GM12801 (cell line): Measurements from ENCODE around the gene FOXP1.

Experiments used
- TF ChIP-seq, protein P1 (sequence below): IDR thresholded peaks from one replicate; pipeline ENCODE4 v1.5.1; 2011; ENCODE audit warnings: control low read depth; ENCODE audit not compliant: insufficient read length; ENCODE audit errors: extremely low read depth

FOXP1 gene

DNA sequence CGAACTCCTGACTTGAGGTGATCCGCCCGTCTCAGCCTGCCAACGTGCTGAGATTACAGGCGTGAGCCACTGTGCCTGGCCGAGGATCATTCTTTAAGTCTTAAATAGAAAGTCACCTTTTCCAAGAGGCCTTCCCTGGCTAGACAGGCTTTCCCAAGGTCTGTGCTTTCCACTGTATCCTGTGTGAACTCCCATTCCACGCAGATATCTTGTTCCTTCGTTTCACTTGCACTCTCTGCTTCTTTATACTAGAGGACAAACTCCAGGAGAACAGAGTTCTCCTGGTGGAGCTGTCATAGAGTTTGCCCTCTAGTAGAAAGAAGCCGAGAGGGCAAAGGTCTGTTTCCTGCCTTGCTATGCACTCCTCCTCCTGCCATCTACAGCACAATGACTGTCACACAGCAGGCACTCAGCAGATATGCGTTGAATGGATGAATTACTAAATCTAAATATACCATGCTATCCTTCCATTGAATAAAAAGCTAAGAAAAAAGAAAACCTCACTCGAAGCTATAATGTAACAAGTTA is 211.2 kb downstream of the FOXP1 start:
- TF ChIP-seq, protein P1, sequence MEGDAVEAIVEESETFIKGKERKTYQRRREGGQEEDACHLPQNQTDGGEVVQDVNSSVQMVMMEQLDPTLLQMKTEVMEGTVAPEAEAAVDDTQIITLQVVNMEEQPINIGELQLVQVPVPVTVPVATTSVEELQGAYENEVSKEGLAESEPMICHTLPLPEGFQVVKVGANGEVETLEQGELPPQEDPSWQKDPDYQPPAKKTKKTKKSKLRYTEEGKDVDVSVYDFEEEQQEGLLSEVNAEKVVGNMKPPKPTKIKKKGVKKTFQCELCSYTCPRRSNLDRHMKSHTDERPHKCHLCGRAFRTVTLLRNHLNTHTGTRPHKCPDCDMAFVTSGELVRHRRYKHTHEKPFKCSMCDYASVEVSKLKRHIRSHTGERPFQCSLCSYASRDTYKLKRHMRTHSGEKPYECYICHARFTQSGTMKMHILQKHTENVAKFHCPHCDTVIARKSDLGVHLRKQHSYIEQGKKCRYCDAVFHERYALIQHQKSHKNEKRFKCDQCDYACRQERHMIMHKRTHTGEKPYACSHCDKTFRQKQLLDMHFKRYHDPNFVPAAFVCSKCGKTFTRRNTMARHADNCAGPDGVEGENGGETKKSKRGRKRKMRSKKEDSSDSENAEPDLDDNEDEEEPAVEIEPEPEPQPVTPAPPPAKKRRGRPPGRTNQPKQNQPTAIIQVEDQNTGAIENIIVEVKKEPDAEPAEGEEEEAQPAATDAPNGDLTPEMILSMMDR = no peak

DNA sequence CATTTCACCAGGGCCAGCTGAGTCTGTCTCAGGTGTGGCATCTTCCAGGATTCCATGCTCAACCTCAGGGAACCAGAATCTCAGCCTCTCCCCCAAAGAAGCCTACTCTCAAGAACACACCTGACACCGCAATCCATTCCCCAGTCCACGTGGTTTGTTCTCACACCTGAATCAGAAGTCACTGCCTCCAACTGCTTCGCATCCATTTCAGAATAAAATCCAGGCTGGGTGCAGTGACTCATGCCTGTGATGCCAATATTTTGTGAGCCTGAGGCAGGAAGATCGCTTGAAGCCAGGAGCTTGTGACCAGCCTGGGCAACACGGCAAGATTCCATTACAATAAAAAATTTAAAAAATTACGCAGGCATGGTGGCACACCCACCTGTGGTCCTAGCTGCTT is 212.2 kb downstream of the FOXP1 start:
- TF ChIP-seq, protein P1 = no peak

DNA sequence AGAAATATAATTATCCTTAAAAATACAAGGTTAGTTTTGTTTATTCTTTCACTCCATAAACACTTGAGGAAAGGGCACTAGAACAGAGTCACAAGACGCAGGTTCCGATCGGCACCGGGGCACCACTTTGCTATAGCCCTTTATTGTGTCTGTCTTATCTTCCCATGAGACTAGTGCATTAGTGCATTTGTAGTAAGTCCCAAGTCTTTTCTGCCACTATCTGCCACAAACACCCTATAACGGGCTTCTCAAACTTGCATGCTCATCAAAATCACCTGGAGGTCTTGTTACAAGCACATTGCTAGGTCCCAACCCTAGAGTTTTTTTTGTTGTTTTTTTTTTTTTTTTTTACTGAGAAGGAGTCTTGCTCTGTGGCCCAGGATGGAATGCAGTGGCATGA is 213.1 kb downstream of the FOXP1 start:
- TF ChIP-seq, protein P1 = no peak

DNA sequence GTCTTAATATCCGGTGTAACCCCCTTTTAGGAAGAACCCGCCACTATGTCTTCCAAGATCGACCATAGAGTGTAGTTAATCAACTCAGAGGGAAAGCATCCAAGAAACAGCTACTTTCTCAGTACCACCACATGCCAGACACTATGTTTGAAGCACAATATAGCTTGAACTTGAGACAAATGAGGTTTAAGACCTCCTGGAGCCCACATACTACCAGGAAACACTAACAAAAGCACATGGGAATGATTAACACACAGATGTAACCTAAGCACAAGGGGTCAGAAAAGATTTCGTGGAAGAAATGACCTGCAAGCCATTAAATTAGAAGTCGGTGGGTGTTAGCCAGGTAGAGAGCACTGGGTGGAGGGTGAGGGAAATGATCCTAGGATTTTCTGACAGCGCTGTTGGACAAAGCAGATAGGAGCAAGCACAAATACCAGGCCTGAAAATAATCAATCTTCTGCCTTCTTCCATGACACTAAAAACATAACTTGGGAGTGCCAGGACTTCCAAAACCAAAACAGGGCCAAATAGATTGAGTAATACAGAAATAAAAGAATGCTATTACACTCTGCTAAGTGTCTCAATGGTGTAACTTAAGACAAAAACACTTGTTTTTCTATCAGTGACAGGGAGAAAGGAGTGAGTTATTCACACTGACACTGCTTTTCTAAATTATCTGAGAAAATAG is 213.7 kb downstream of the FOXP1 start:
- TF ChIP-seq, protein P1 = no peak

DNA sequence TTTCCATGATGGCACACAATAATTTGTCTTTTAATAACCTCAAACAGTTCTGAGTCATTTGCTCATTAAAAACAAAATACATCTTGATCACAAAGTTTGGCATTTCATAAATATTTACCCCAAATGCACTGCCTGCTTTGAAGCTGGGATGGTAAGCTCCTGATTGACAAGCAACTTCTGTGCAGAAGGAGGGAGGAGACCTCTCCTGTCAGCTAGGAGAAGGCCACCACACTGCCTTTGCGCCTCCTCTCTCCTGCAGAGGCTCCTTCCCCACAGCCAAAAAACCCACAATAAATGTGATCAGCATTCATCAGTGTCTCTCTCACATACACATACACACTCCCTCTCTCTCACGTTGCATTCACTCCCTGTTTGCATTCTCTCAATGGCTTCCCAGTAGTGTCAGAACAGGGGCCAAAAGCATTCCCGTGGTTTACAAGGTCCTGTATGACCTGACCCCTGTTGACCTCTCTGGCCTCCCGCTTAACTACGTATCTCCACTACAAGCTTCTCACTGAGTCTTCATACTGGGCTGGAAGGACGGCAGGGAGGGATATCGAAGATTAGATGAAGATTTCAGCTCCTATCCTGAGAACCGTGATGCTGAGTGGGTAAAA is 216.4 kb downstream of the FOXP1 start:
- TF ChIP-seq, protein P1 = no peak

DNA sequence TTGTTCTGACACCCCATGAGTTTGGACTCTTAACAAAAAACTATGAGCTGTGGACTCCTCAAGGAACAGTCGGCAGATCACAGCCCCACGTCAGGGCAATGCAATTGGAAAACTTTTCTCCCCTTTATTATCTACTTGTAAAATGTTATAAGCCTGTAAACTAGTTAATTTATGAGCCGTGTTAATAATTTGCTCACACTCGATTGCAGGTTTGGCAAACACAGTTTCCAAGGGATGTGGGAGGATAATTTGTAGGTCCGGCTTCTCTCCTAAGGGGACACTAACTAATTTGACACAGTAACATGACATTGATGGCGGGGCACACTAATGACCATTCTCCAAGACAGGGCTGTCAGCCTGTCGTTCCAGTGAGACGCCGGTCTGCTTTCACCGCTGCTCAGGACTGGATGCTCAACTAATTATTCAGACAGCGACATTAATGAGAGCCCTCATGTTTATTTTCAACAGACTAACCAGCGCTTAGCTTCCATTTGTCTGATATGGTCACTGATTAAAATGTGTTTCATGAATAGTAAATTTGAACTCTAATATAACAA is 222.1 kb downstream of the FOXP1 start:
- TF ChIP-seq, protein P1 = no peak

DNA sequence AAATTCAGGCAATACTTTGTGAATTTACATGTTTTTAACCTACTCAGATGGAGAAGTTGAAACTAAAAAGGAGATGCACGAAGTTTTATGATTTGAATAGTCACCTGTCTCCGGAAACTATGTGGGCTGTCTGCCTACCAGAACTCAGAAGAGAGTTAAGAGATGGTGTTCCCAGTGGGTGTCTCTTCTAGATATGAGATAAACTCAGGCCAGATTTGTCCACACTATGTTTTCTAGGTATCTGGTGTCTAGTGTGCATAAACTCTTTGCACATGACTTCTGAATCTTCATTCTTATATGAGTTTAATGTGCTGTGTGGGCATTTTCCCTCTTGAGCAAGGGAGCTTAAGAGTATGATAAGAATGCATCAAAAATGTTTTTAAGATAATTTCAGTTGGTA is 222.8 kb downstream of the FOXP1 start:
- TF ChIP-seq, protein P1 = no peak
